Aorta (tissue), 5 donors: ENCODE data around the gene SFXN3. TPM values are rescaled to one million over a fixed set of nuclear protein-coding genes. Genes with fewer than 3 reads are reported as not detected.

Source experiments
- ATAC-seq: fragments of 200-7000 bp; cut with Tn5 transposase; one replicate; pipeline ENCODE4 v1.9.1; 2022; ENCODE audit warnings: moderate library complexity; ENCODE audit not compliant: low FRiP score
- DNase-seq, 2 donors: peaks; one replicate each; pipeline ENCODE4 v3.0.0-alpha.2; 2020
- H3K27ac ChIP-seq, 2 donors: one replicate each; pipeline ENCODE4 v1.5.1; 2013; ENCODE audit warnings: low read length in 2 of 2, mild to moderate bottlenecking in 2 of 2, moderate library complexity in 2 of 2, control low read depth in 1 of 2, inconsistent platforms in 1 of 2, low read depth in 1 of 2
- H3K27me3 ChIP-seq, 2 donors: one replicate each; pipeline ENCODE4 v1.6.1; 2013; ENCODE audit warnings: control low read depth in 1 of 2, low read length in 1 of 2, mild to moderate bottlenecking in 1 of 2, moderate library complexity in 1 of 2; ENCODE audit not compliant: insufficient read depth in 2 of 2, control insufficient read depth in 1 of 2
- H3K36me3 ChIP-seq, 2 donors: one replicate each; pipeline ENCODE4 v1.6.1; 2013; ENCODE audit warnings: control low read depth in 1 of 2, low read length in 1 of 2, mild to moderate bottlenecking in 1 of 2; ENCODE audit not compliant: insufficient read depth in 2 of 2, control insufficient read depth in 1 of 2
- H3K4me1 ChIP-seq, 2 donors: one replicate each; pipeline ENCODE4 v1.6.1; 2013; ENCODE audit warnings: low read length in 2 of 2, control low read depth in 1 of 2, mild to moderate bottlenecking in 1 of 2, moderate library complexity in 1 of 2; ENCODE audit not compliant: insufficient read depth in 2 of 2, control insufficient read depth in 1 of 2
- H3K4me3 ChIP-seq, 2 donors: one replicate each; pipeline ENCODE4 v1.5.1; 2013; ENCODE audit warnings: low read length in 2 of 2, control low read depth in 1 of 2, mild to moderate bottlenecking in 1 of 2
- H3K9me3 ChIP-seq: one replicate; pipeline ENCODE4 v1.6.1; 2013; ENCODE audit warnings: mild to moderate bottlenecking, low read length; ENCODE audit not compliant: control insufficient read depth
- WGBS, 2 donors: extraction: QIAGEN DNeasy Blood & Tissue Kit; methylation state at CpG; one replicate each; pipeline ENCODE4 v1.1.7; 2013; 5-methylcytosine and 5-hydroxymethylcytosine counted together
- intact Hi-C, 2 donors: fragments of 100-400 bp; cut with DNase I; formaldehyde crosslinking; loops; one replicate each; pipeline versions ENCODE4 v1.14.2 to v1.15.0; 2022
- polyA plus RNA-seq, 2 donors: library from polyadenylated mRNA; stranded (reverse); fragments of 200-250 nt; gene quantifications; one replicate each; pipeline ENCODE4 v1.2.3, GENCODE V29; 2013
- total RNA-seq, 2 donors: library from RNA; stranded (reverse); fragmentation: NEBNext Ultra II Directional; extraction: Animal tissue kit (Norgen Biotek cat#: 25700); gene quantifications; one replicate each; pipeline ENCODE4 v1.2.1, GENCODE V29; 2021
- donor health status: healthy with polysubstance abuse.
- donor health status: Bipolar disorder and iron deficiency.
- donor health status: DM: no; HTN: no; CAD: no.
- donor health status: DM: no; HTN: no; CAD: no.
- donor health status: DM: yes; HTN: yes; CAD: no.

The SFXN3 gene
- total and polyA plus RNA-seq, 4 donors: 42.6 to 113 (median 94.3) TPM

- Histone ChIP-seq H3K36me3 (peaks cover 2 to 3% of the 10 kb centered on the region in 2 donors), H3K4me1 (no peaks in the 10 kb centered on the region), H3K4me3 (peak overlapping the region in 1 of 2 donors; percentile 32), H3K9me3 (no peaks in the 10 kb centered on the region), H3K27ac (peak overlapping the region; percentile 78 to 96), H3K27me3 (no peaks in the 10 kb centered on the region)
- intact Hi-C loops: no loop called here
- peak; percentile 94 for ATAC-seq
- 2% methylated on average over 40 of the region's 40 CpGs for WGBS, 2 donors
- peak; percentile 98 for DNase-seq
Measured at GRCh38 chr10:101042667-101043362, 11.8 kb downstream of the SFXN3 start.

GRCh38 chr10:101043363-101043707 lies 12.3 kb downstream of the SFXN3 start:
- Histone ChIP-seq H3K4me3 (peak overlapping the region in 1 of 2 donors; percentile 32), H3K36me3 (peaks cover 1 to 3% of the 10 kb centered on the region in 2 donors), H3K4me1 (no peaks in the 10 kb centered on the region), H3K27ac (peak overlapping the region; percentile 78 to 96), H3K27me3 (no peaks in the 10 kb centered on the region), H3K9me3 (no peaks in the 10 kb centered on the region)
- ATAC-seq: no peak
- DNase-seq: no peak
- 12 to 19% methylated on average over 2 of the region's 2 CpGs for WGBS, 2 donors
- intact Hi-C loops: no loop called here

- ATAC-seq (no peak), DNase-seq (no peak)
- no peak overlapping the region for H3K27ac ChIP-seq
- no peaks in the 10 kb centered on the region for H3K4me1 ChIP-seq
- H3K9me3 ChIP-seq: no peaks in the 10 kb centered on the region
- peaks cover 0 to under 1% of the 10 kb centered on the region in 2 donors for H3K36me3 ChIP-seq
- 92 to 94% methylated on average over 2 of the region's 2 CpGs for WGBS, 2 donors
- intact Hi-C loops: no loop called here
- H3K27me3 ChIP-seq: no peaks in the 10 kb centered on the region
- H3K4me3 ChIP-seq: no peak overlapping the region
Measured at GRCh38 chr10:101044117-101044516, 13.1 kb downstream of the SFXN3 start.

- Histone ChIP-seq H3K27me3 (no peaks in the 10 kb centered on the region), H3K4me1 (no peaks in the 10 kb centered on the region), H3K4me3 (no peak overlapping the region), H3K9me3 (no peaks in the 10 kb centered on the region), H3K27ac (no peak overlapping the region), H3K36me3 (no peaks in the 10 kb centered on the region)
- ATAC-seq (no peak), DNase-seq (no peak)
- WGBS, 2 donors: 47 to 50% methylated on average over 25 of the region's 25 CpGs
- intact Hi-C loops: no loop called here
Measured at GRCh38 chr10:101046332-101047238, 15.6 kb downstream of the SFXN3 start.

- intact Hi-C loops: no loop called here
- Histone ChIP-seq H3K27ac (no peak overlapping the region), H3K36me3 (no peaks in the 10 kb centered on the region), H3K4me1 (no peaks in the 10 kb centered on the region), H3K9me3 (no peaks in the 10 kb centered on the region), H3K27me3 (no peaks in the 10 kb centered on the region), H3K4me3 (no peak overlapping the region)
- DNase-seq (no peak), ATAC-seq (no peak)
- WGBS, 2 donors: 23 to 27% methylated on average over 15 to 16 of the region's 16 CpGs
Measured at GRCh38 chr10:101047268-101047667, 16.2 kb downstream of the SFXN3 start.

- intact Hi-C loops: no loop called here
- no peaks in the 10 kb centered on the region for H3K4me1 ChIP-seq
- no peak overlapping the region for H3K27ac ChIP-seq
- H3K4me3 ChIP-seq: no peak overlapping the region
- DNase-seq (peak in 1 of 2 donors; percentile 65), ATAC-seq (no peak)
- no peaks in the 10 kb centered on the region for H3K36me3 ChIP-seq
- WGBS, 2 donors: 12 to 16% methylated on average over 60 to 62 of the region's 62 CpGs
- H3K9me3 ChIP-seq: no peaks in the 10 kb centered on the region
- H3K27me3 ChIP-seq: no peaks in the 10 kb centered on the region
Measured at GRCh38 chr10:101047961-101048892, 17.2 kb downstream of the SFXN3 start.

GRCh38 chr10:101050208-101051069 lies 19.4 kb downstream of the SFXN3 start:
- Histone ChIP-seq H3K36me3 (no peaks in the 10 kb centered on the region), H3K27me3 (no peaks in the 10 kb centered on the region), H3K9me3 (no peaks in the 10 kb centered on the region), H3K4me1 (no peaks in the 10 kb centered on the region), H3K4me3 (no peak overlapping the region), H3K27ac (no peak overlapping the region)
- ATAC-seq (peak; percentile 76), DNase-seq (peak; percentile 69 to 90)
- WGBS, 2 donors: 13 to 17% methylated on average over 42 of the region's 42 CpGs
- intact Hi-C loops: no loop called here
